Calu3 (cell line): ENCODE results near the gene CCNG1. TPM values are rescaled to one million over a fixed set of nuclear protein-coding genes. Genes with fewer than 3 reads are reported as not detected.
"Not testable (repeated sequence)": the region's sequence is repeated elsewhere in the genome, so short reads cannot be mapped to it uniquely, and the experiment has no call there.

Experiments used
- BruUV-seq: library from RNA; stranded (reverse); fragments of 400-500 nt; replicated peaks from 2 replicates; lab custom pipeline; 2021; lab: Mats Ljungman, UMichigan
- CTCF ChIA-PET: fragments of 300-600 bp; sonication (Branson Sonifier 250); formaldehyde crosslinking; loops from one replicate; lab custom pipeline; 2022; ENCODE audit warnings: antibody characterized with exemption; lab: Charles Lee
- DNase-seq: peaks from one replicate; pipeline ENCODE4 v3.0.0; 2022
- H3K27ac Mint-ChIP-seq: one replicate; pipeline ENCODE4 v1.8.0; 2022; ENCODE audit warnings: mixed read lengths; ENCODE audit not compliant: unreplicated experiment
- H3K27me3 Mint-ChIP-seq: one replicate; pipeline ENCODE4 v1.8.0; 2022; ENCODE audit warnings: mixed read lengths; ENCODE audit not compliant: unreplicated experiment
- H3K36me3 Mint-ChIP-seq: one replicate; pipeline ENCODE4 v1.8.0; 2022; ENCODE audit warnings: mild to moderate bottlenecking, moderate library complexity, mixed read lengths; ENCODE audit not compliant: insufficient read depth, unreplicated experiment
- H3K4me1 Mint-ChIP-seq: one replicate; pipeline ENCODE4 v1.8.0; 2022; ENCODE audit warnings: mild to moderate bottlenecking, low read depth, mixed read lengths; ENCODE audit not compliant: unreplicated experiment
- H3K4me3 Mint-ChIP-seq: one replicate; pipeline ENCODE4 v1.8.0; 2022; ENCODE audit warnings: mild to moderate bottlenecking, low read depth, moderate library complexity, mixed read lengths; ENCODE audit not compliant: unreplicated experiment
- H3K9me3 Mint-ChIP-seq: one replicate; pipeline ENCODE4 v1.8.0; 2022; ENCODE audit warnings: low read depth, mixed read lengths; ENCODE audit not compliant: unreplicated experiment
- intact Hi-C: fragments of 100-400 bp; cut with micrococcal nuclease; formaldehyde crosslinking; loops from one replicate; pipeline ENCODE4 v1.10.0; 2022; ENCODE audit not compliant: unreplicated experiment
- total RNA-seq: library from RNA; stranded (reverse); gene quantifications from 2 replicates; pipeline ENCODE4 v1.2.3, GENCODE V29; 2022
- TF ChIP-seq, protein P1 (sequence below): fragments of 200-600 bp; IDR thresholded peaks from one replicate; pipeline ENCODE4 v1.8.0; 2022; ENCODE audit warnings: antibody characterized with exemption; ENCODE audit not compliant: unreplicated experiment

Gene CCNG1
- total RNA-seq, 1 experiment from 2014 or later, result 105 TPM

DNA sequence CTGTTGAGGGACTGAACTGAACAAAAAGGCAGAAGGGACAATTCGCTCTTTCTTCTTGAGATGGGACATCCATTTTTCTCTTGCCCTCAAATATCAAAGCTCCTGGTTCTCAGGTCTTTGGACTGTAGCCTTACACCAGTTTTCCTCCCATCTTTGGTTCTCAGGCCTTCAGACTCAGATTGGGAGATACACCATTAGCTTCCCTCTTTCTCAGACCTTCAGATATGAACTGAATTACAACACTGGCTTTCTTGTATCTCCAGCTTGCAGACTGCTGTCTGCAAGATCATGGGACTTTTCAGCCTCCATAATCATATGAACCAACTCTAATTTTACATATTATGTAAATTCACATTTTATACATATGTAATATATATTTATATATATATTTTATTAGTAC lies 12.6 kb upstream of the CCNG1 start:
- no peak for DNase-seq
- BruUV-seq, result no TSS peak
- Mint-ChIP-seq H3K4me3 (no peak overlapping the region), H3K4me1 (peaks cover 2% of the 10 kb centered on the region), H3K9me3 (peaks cover 5% of the 10 kb centered on the region), H3K36me3 (no peaks in the 10 kb centered on the region), H3K27me3 (no peaks in the 10 kb centered on the region), H3K27ac (no peak overlapping the region)
- TF ChIP-seq, protein P1, sequence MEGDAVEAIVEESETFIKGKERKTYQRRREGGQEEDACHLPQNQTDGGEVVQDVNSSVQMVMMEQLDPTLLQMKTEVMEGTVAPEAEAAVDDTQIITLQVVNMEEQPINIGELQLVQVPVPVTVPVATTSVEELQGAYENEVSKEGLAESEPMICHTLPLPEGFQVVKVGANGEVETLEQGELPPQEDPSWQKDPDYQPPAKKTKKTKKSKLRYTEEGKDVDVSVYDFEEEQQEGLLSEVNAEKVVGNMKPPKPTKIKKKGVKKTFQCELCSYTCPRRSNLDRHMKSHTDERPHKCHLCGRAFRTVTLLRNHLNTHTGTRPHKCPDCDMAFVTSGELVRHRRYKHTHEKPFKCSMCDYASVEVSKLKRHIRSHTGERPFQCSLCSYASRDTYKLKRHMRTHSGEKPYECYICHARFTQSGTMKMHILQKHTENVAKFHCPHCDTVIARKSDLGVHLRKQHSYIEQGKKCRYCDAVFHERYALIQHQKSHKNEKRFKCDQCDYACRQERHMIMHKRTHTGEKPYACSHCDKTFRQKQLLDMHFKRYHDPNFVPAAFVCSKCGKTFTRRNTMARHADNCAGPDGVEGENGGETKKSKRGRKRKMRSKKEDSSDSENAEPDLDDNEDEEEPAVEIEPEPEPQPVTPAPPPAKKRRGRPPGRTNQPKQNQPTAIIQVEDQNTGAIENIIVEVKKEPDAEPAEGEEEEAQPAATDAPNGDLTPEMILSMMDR, result no peak
- CTCF ChIA-PET, result no interaction called here
- intact Hi-C loops, result no loop called here

DNA sequence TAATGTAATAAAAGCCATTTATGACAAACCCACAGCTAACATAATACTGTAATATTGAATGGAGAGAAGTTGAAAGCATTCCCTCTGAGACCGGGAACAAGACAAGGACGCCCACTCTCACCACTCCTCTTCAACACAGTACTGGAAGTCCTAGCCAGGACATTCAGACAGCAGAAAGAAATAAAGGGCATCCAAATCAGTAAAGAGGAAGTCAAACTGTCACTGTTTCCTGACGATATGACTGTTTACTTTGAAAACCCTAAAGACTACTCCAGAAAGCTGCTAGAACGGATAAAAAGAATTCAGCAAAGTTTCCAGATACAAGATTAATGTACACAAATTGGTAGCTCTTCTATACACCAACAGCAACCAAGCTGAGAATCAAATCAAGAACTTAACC lies 11.3 kb upstream of the CCNG1 start:
- BruUV-seq, H3K36me3 Mint-ChIP-seq, H3K9me3 Mint-ChIP-seq, H3K27me3 Mint-ChIP-seq, DNase-seq, CTCF ChIA-PET, H3K27ac Mint-ChIP-seq, H3K4me1 Mint-ChIP-seq, H3K4me3 Mint-ChIP-seq, intact Hi-C loops: not testable (repeated sequence)

DNA sequence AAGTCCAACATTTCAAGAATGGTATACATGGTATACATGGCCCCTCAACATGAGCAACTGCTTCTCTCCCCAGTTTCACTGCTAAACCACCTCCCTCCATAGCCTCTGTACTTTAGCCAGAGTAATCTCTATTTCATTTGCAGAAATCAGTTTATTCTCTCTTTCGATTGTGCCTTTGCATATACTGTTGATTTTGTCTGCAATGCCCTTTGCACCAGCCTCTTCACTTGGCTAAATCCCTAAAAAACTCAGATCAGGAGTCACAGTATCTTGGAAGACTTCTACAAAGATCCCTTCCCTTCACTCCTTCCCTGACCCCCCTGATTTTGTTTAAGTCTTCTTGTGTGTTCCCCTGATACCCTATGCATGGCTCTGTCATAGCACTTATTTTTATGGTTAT lies 4.9 kb upstream of the CCNG1 start:
- Mint-ChIP-seq H3K27me3 (no peaks in the 10 kb centered on the region), H3K4me1 (peaks cover 26% of the 10 kb centered on the region), H3K36me3 (peaks cover 13% of the 10 kb centered on the region), H3K9me3 (no peaks in the 10 kb centered on the region), H3K4me3 (no peak overlapping the region), H3K27ac (no peak overlapping the region)
- intact Hi-C loops, result no loop called here
- no TSS peak for BruUV-seq
- DNase-seq, result no peak
- TF ChIP-seq, protein P1, result no peak
- CTCF ChIA-PET, result no interaction called here

DNA sequence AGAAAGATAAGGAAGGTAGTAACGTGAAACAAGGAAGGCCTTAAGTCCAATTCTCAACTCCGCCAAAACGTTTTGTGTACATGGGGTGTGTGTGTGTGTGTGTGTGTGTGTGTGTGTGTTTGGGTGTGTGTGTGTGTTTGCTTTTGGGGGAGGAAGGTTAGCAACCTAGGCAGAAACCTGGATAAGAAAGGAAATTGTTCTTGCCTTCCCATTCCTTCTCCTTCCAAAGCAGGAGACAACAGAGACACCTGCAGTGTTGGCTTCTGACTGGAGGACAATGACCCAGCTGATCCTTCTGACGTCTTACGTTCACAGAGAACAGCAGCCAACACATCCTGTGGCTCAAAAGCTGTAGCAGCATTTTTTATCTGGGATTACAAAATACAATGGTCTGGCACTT lies 4.1 kb upstream of the CCNG1 start:
- H3K4me3 Mint-ChIP-seq, result no peak overlapping the region
- H3K27ac Mint-ChIP-seq, result no peak overlapping the region
- BruUV-seq, result no TSS peak
- CTCF ChIA-PET, result no interaction called here
- no peak for DNase-seq
- peaks cover 21% of the 10 kb centered on the region for H3K36me3 Mint-ChIP-seq
- TF ChIP-seq, protein P1, result no peak
- H3K4me1 Mint-ChIP-seq, result peaks cover 26% of the 10 kb centered on the region
- H3K9me3 Mint-ChIP-seq, result no peaks in the 10 kb centered on the region
- intact Hi-C loops, result no loop called here
- H3K27me3 Mint-ChIP-seq, result no peaks in the 10 kb centered on the region

DNA sequence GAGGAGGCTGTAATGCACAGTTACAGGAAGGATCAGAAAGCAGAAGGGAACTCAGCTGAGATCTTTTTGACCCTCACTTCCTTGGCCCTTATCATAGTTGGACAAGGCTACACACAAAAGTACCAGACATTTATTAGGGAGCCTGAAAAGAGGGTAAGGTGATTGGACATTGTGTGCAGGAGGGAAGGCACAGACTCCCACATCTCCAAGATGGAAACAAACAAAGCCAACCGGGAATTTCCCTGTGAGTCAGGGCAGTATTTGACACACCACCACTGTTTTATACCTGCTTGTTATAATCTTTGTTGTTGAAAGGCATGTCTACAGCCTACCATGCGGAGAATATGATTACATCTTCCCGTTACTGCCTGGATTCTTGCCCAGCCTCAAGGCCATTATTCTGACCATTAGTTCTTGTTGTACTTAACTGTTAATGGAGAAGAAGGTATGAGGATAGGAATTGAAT lies 3.0 kb upstream of the CCNG1 start:
- no TSS peak for BruUV-seq
- intact Hi-C loops, result no loop called here
- Mint-ChIP-seq H3K9me3 (no peaks in the 10 kb centered on the region), H3K4me3 (no peak overlapping the region), H3K4me1 (peaks cover 28% of the 10 kb centered on the region), H3K36me3 (peaks cover 32% of the 10 kb centered on the region), H3K27ac (peak overlapping the region; percentile 53), H3K27me3 (no peaks in the 10 kb centered on the region)
- TF ChIP-seq, protein P1, result no peak
- DNase-seq, result peak; percentile 43
- CTCF ChIA-PET, result interaction anchor here (1.2 kb wide), 1 partner anchor 25 kb away, joined by 3 read pairs; no protein-coding TSS in a partner anchor
